NCI-H2171 (cell line): Measurements from ENCODE around the gene CD300H.
"Not testable (repeated sequence)": the region's sequence is repeated elsewhere in the genome, so short reads cannot be mapped to it uniquely, and the experiment has no call there.

ENCODE experiments used
- DNase-seq: peaks from one replicate; lab custom pipeline; 2025; lab: John Stamatoyannopoulos, UW

CD300H gene

GRCh38 chr17:74584292-74585060, 17.2 kb upstream of the CD300H start:
- no peak for DNase-seq

- no peak for DNase-seq
These were observed 15.3 kb upstream of the CD300H start for GRCh38 chr17:74582633-74583032.

- no peak for DNase-seq
These were observed 12.6 kb upstream of the CD300H start for GRCh38 chr17:74579900-74580299.

GRCh38 chr17:74578979-74579378, 11.7 kb upstream of the CD300H start:
- DNase-seq, result no peak

GRCh38 chr17:74574489-74575142, 7.3 kb upstream of the CD300H start:
- no peak for DNase-seq

GRCh38 chr17:74573635-74574034, 6.3 kb upstream of the CD300H start:
- DNase-seq, result not testable (repeated sequence)

- DNase-seq, result no peak
These were observed 5.9 kb upstream of the CD300H start for GRCh38 chr17:74573169-74573568.

GRCh38 chr17:74571621-74572270, 4.4 kb upstream of the CD300H start:
- DNase-seq, result no peak

- no peak for DNase-seq
These were observed 2.0 kb upstream of the CD300H start for GRCh38 chr17:74569020-74570003.

- no peak for DNase-seq
These were observed 981 bp upstream of the CD300H start for GRCh38 chr17:74568106-74568873.

- peak; percentile 7 for DNase-seq
These were observed 1.1 kb downstream of the CD300H start for GRCh38 chr17:74566132-74566753.

GRCh38 chr17:74565126-74565525, 2.2 kb downstream of the CD300H start:
- DNase-seq, result no peak

- DNase-seq, result no peak
These were observed 4.0 kb downstream of the CD300H start for GRCh38 chr17:74563358-74563757.

GRCh38 chr17:74561586-74561985, 5.7 kb downstream of the CD300H start:
- DNase-seq, result no peak

GRCh38 chr17:74558882-74559519, 8.3 kb downstream of the CD300H start:
- DNase-seq, result no peak

- DNase-seq, result not testable (repeated sequence)
These were observed 8.9 kb downstream of the CD300H start for GRCh38 chr17:74558402-74558801.

- no peak for DNase-seq
These were observed 11.8 kb downstream of the CD300H start for GRCh38 chr17:74555427-74555940.

GRCh38 chr17:74554909-74555308, 12.4 kb downstream of the CD300H start:
- DNase-seq, result no peak

- no peak for DNase-seq
These were observed 15.3 kb downstream of the CD300H start for GRCh38 chr17:74552037-74552436.

- no peak for DNase-seq
These were observed 16.7 kb downstream of the CD300H start for GRCh38 chr17:74550602-74551001.
